SK-N-SH (cell line): ENCODE data around the gene TMEM131. TPM values are rescaled to one million over a fixed set of nuclear protein-coding genes. Genes with fewer than 3 reads are reported as not detected.

Experiments
- CTCF ChIA-PET: fragments of 300-600, 350-600 bp; formaldehyde crosslinking; extraction: SDS; loops from one replicate; lab custom pipeline; 2021; lab: Yijun Ruan, JAX
- POLR2A ChIA-PET: fragments of 350-600 bp; sonication (Branson Sonifier 250); formaldehyde crosslinking; extraction: SDS; loops from one replicate; lab custom pipeline; 2020; ENCODE audit warnings: antibody characterized with exemption, inconsistent platforms; lab: Yijun Ruan, JAX
- DNase-seq: peaks from one replicate; pipeline ENCODE4 v3.0.0; 2012
- H2AFZ ChIP-seq: fragments of 200-600 bp; sonication (generic); 2 replicates; pipeline ENCODE4 v1.8.1; 2016; ENCODE audit warnings: antibody characterized with exemption, mild to moderate bottlenecking, low read depth
- H3F3A ChIP-seq: fragments of 200-600 bp; sonication (generic); replicated peaks from 2 replicates; pipeline ENCODE3; 2016; ENCODE audit warnings: antibody characterized with exemption, mild to moderate bottlenecking; ENCODE audit not compliant: insufficient read depth
- H3K27ac ChIP-seq, 2 experiments: fragments of 200-500 bp in 1 of 2; fragments of 200-600 bp in 1 of 2; sonication (Bioruptor generic) in 1 of 2; sonication (generic), shearing (Covaris generic) in 1 of 2; 2 replicates each; pipeline versions ENCODE4 v1.5.1 to v1.6.1; 2014 to 2016; ENCODE audit warnings: low read depth in 2 of 2, inconsistent platforms in 1 of 2, low read length in 1 of 2, mild to moderate bottlenecking in 1 of 2, mixed read lengths in 1 of 2
- H3K27me3 ChIP-seq: fragments of 200-600 bp; sonication (generic), shearing (Covaris generic); 2 replicates; pipeline ENCODE4 v1.6.1; 2016; ENCODE audit warnings: mixed run types; ENCODE audit not compliant: insufficient read depth
- H3K36me3 ChIP-seq, 2 experiments: fragments of 200-500 bp in 1 of 2; fragments of 200-600 bp in 1 of 2; sonication (Bioruptor generic) in 1 of 2; sonication (generic) in 1 of 2; replicated peaks in 1 of 2; 2 replicates each; pipeline versions ENCODE3 to v1.5.1; 2014 to 2016; ENCODE audit warnings: low read length in 1 of 2, mild to moderate bottlenecking in 1 of 2; ENCODE audit not compliant: insufficient read depth in 2 of 2, control insufficient read depth in 1 of 2
- H3K4me1 ChIP-seq, 2 experiments: fragments of 200-500 bp in 1 of 2; fragments of 200-600 bp in 1 of 2; sonication (Bioruptor generic) in 1 of 2; sonication (generic), shearing (Covaris generic) in 1 of 2; 2 replicates each; pipeline versions ENCODE4 v1.5.1 to v1.6.1; 2014 to 2016; ENCODE audit warnings: low read depth in 1 of 2, low read length in 1 of 2, mixed run types in 1 of 2; ENCODE audit not compliant: insufficient read depth in 2 of 2, control insufficient read depth in 1 of 2
- H3K4me2 ChIP-seq: fragments of 200-600 bp; sonication (generic), shearing (Covaris generic); 2 replicates; pipeline ENCODE4 v1.6.1; 2017; ENCODE audit warnings: mixed run types
- H3K4me3 ChIP-seq, 2 experiments: fragments of 200-500 bp in 1 of 2; fragments of 200-600 bp in 1 of 2; sonication (Bioruptor generic) in 1 of 2; sonication (generic), shearing (Covaris generic) in 1 of 2; 2 replicates each; pipeline versions ENCODE4 v1.5.1 to v1.8.1; 2014 to 2016; ENCODE audit warnings: low read depth in 2 of 2, inconsistent platforms in 1 of 2, low read length in 1 of 2, mild to moderate bottlenecking in 1 of 2, mixed read lengths in 1 of 2, moderate library complexity in 1 of 2
- H3K79me2 ChIP-seq: fragments of 200-600 bp; sonication (generic); 2 replicates; pipeline ENCODE4 v1.8.1; 2017; ENCODE audit warnings: mild to moderate bottlenecking; ENCODE audit not compliant: insufficient read depth
- H3K9ac ChIP-seq: fragments of 200-600 bp; sonication (generic); 2 replicates; pipeline ENCODE4 v1.6.1; 2017; ENCODE audit warnings: mixed run types
- H3K9me2 ChIP-seq: fragments of 200-600 bp; sonication (generic); 2 replicates; pipeline ENCODE4 v1.6.1; 2017; ENCODE audit warnings: mixed run types
- H3K9me3 ChIP-seq: fragments of 200-600 bp; sonication (generic); 2 replicates; pipeline ENCODE4 v1.6.1; 2017; ENCODE audit warnings: mixed run types, mild to moderate bottlenecking, moderate library complexity
- H4K20me1 ChIP-seq: fragments of 200-600 bp; sonication (generic); 2 replicates; pipeline ENCODE4 v1.6.1; 2017; ENCODE audit warnings: mild to moderate bottlenecking, mixed run types; ENCODE audit not compliant: insufficient read depth
- ELF1 ChIP-seq: IDR thresholded peaks from 2 replicates; pipeline ENCODE4 v1.4.0; 2012
- EZH2phosphoT487 ChIP-seq: fragments of 200-600 bp; sonication (generic); IDR thresholded peaks from 2 replicates; pipeline ENCODE4 v1.6.1; 2017; ENCODE audit warnings: low read depth, mixed run types, mild to moderate bottlenecking, antibody characterized with exemption, moderate library complexity, borderline replicate concordance
- FOSL2 ChIP-seq: IDR thresholded peaks from 2 replicates; pipeline ENCODE4 v1.4.0; 2012; ENCODE audit warnings: low read depth, mild to moderate bottlenecking, moderate library complexity, borderline replicate concordance
- FOXJ3 ChIP-seq: sonication (generic); formaldehyde crosslinking; IDR thresholded peaks from 2 replicates; pipeline ENCODE4 v1.5.1; 2020; ENCODE audit warnings: mild to moderate bottlenecking, missing genetic modification reagents
- FOXM1 ChIP-seq: IDR thresholded peaks from 2 replicates; pipeline ENCODE4 v1.4.0; 2012; ENCODE audit warnings: low read depth, mild to moderate bottlenecking
- GABPA ChIP-seq: IDR thresholded peaks from 2 replicates; pipeline ENCODE4 v1.4.0; 2012; ENCODE audit warnings: low read depth, mild to moderate bottlenecking
- JUND ChIP-seq: IDR thresholded peaks from 2 replicates; pipeline ENCODE4 v1.4.0; 2012
- MAX ChIP-seq: IDR thresholded peaks from 2 replicates; pipeline ENCODE4 v1.4.0; 2012; ENCODE audit warnings: low read depth
- MEF2A ChIP-seq: IDR thresholded peaks from 2 replicates; pipeline ENCODE4 v1.4.0; 2012; ENCODE audit warnings: low read depth, borderline replicate concordance
- MXI1 ChIP-seq: IDR thresholded peaks from 2 replicates; pipeline ENCODE4 v1.6.1; 2012; ENCODE audit warnings: mild to moderate bottlenecking, low read depth, low read length, improper control_type of control experiment
- PBX3 ChIP-seq: IDR thresholded peaks from 2 replicates; pipeline ENCODE4; 2012
- POLR2AphosphoS5 ChIP-seq: IDR thresholded peaks from 2 replicates; pipeline ENCODE4 v1.6.1; 2012; ENCODE audit warnings: low read depth, low read length
- RAD21 ChIP-seq: IDR thresholded peaks from 2 replicates; pipeline ENCODE4 v1.6.1; 2012; ENCODE audit warnings: mild to moderate bottlenecking, low read length
- RCOR1 ChIP-seq: fragments of 150-350 bp; IDR thresholded peaks from 2 replicates; pipeline ENCODE4 v1.6.1; 2017; ENCODE audit warnings: antibody characterized with exemption, low read length
- REST ChIP-seq: IDR thresholded peaks from 2 replicates; pipeline ENCODE4 v1.6.1; 2012; ENCODE audit warnings: mild to moderate bottlenecking, low read depth, low read length, moderate library complexity
- TAF1 ChIP-seq: IDR thresholded peaks from 2 replicates; pipeline ENCODE4 v1.6.1; 2012; ENCODE audit warnings: low read depth, mild to moderate bottlenecking, low read length, moderate library complexity, borderline replicate concordance
- USF2 ChIP-seq: fragments of 150-350 bp; IDR thresholded peaks from 2 replicates; pipeline ENCODE4 v1.6.1; 2017; ENCODE audit warnings: antibody characterized with exemption, low read length, low read depth, borderline replicate concordance
- YY1 ChIP-seq: IDR thresholded peaks from 2 replicates; pipeline ENCODE4 v1.4.0; 2012; ENCODE audit warnings: low read depth, mild to moderate bottlenecking
- ZBTB33 ChIP-seq: IDR thresholded peaks from 2 replicates; pipeline ENCODE4 v1.4.0; 2012; ENCODE audit warnings: low read depth, borderline replicate concordance
- whole genome bisulfite sequencing: methylation state at CpG from one replicate; pipeline ENCODE4 v1.1.6; 2017; ENCODE audit warnings: low lambda C conversion rate; 5-methylcytosine and 5-hydroxymethylcytosine counted together
- polyA plus RNA-seq, 3 experiments: library from polyadenylated mRNA; depleted of rRNA; stranded (reverse); fragments of >200 nt; gene quantifications; 2 replicates each; pipeline ENCODE4 v1.2.3, GENCODE V29; 2012

Gene TMEM131
- polyA plus RNA-seq, 1 of the 3 experiments (the other 2 are of a cell fraction) = 9.1 TPM

GRCh38 chr2:97714950-97715652 lies 280.6 kb downstream of the TMEM131 start (continued):
- TF ChIP-seq USF2 = no peak

- Histone ChIP-seq H3F3A (no peaks in the 10 kb centered on the region), H3K27ac (no peak overlapping the region), H3K9me3 (no peaks in the 10 kb centered on the region), H3K4me2 (no peak overlapping the region), H3K9me2 (no peaks in the 10 kb centered on the region), H2AFZ (no peak overlapping the region), H3K79me2 (no peaks in the 10 kb centered on the region), H3K4me1 (peaks cover 0 to 5% of the 10 kb centered on the region in 2 experiments; a peak in 1 of 4 replicates), H3K36me3 (no peaks in the 10 kb centered on the region), H3K4me3 (no peak overlapping the region), H4K20me1 (no peaks in the 10 kb centered on the region), H3K9ac (no peak overlapping the region), H3K27me3 (no peaks in the 10 kb centered on the region)
- 78% methylated on average over 9 of the region's 17 CpGs for WGBS
- DNase-seq = no peak
- POLR2A ChIA-PET = no interaction called here
- CTCF ChIA-PET = interaction anchor here (1.3 to 1.7 kb wide), 2 partner anchors 16 to 123 kb away, joined by 3 to 6 read pairs; no protein-coding TSS in a partner anchor
- TF ChIP-seq POLR2AphosphoS5 (no peak), MXI1 (no peak), RAD21 (no peak), ZBTB33 (no peak), USF2 (no peak), YY1 (no peak), RCOR1 (no peak), FOXJ3 (CRISPR knock-in tag) (no peak), FOSL2 (no peak), MEF2A (no peak), EZH2phosphoT487 (no peak), JUND (no peak), REST (no peak), GABPA (no peak), ELF1 (no peak), MAX (no peak), TAF1 (no peak), PBX3 (no peak), FOXM1 (no peak)
Observed at GRCh38 chr2:97714084-97714949, 281.4 kb downstream of the TMEM131 start.
